Neural cell (in vitro differentiated cells): ENCODE data around the gene MTTP.

Experiments used
- CTCF ChIP-seq: fragments of 450-650 bp; IDR thresholded peaks from 2 replicates; pipeline ENCODE4 v1.5.1; 2014; ENCODE audit warnings: antibody characterized with exemption, mild to moderate bottlenecking, moderate library complexity; ENCODE audit not compliant: poor library complexity, severe bottlenecking
- EP300 ChIP-seq: fragments of 450-650 bp; conservative IDR thresholded peaks from 2 replicates; pipeline ENCODE4 v1.6.1; 2014; ENCODE audit warnings: antibody characterized with exemption, mild to moderate bottlenecking, moderate library complexity; ENCODE audit not compliant: poor library complexity, severe bottlenecking
- MXI1 ChIP-seq: fragments of 450-650 bp; conservative IDR thresholded peaks from 2 replicates; pipeline ENCODE4 v1.6.1; 2014; ENCODE audit warnings: antibody characterized with exemption, mild to moderate bottlenecking; ENCODE audit not compliant: poor library complexity, severe bottlenecking
- RAD21 ChIP-seq: fragments of 450-650 bp; conservative IDR thresholded peaks from 2 replicates; pipeline ENCODE4 v1.6.1; 2014; ENCODE audit warnings: antibody characterized with exemption, mild to moderate bottlenecking, moderate library complexity
- REST ChIP-seq: IDR thresholded peaks from 2 replicates; pipeline ENCODE4 v1.6.1; 2012; ENCODE audit warnings: borderline replicate concordance

DNA sequence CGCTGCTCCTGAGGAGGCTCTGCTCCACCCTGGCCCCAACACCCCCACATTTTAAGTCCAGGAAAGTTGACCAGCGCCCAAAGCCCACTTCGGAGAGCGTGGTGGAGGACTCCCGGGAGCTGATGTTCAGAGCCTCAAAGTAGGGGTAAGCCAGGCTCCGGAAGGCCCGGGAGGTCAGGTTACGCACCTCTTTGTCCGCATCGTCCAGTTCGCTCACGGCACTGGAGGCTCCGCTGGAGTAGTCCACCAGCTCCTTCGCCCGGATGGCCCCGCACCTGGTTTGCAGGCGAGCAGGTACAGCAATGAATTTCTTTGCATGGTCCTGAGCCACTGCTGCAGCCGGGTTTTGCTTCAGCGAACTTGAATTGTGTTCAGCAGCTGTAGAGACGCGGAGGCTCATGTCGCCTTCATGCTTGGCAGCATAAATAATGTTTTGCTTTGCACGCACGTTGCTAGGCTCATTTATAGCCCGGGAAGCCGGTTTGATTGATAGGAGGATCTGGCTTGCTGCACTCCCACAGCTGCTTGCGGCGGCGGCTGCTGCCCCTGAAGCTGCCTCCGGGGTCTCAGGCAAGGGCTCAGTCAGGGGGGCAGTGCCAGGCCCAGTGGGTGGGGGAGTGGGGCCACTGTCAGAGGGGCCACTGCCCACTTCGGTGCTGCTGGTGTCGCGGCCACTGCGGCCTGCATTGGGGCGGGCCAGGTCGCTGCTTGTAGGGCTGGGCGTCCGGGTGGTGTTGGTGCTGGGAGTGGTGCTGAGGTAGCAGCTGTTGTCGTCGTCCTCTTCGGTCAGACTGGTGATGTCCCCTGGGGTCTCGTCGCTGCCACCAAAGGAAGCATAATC, 78.2 kb downstream of the MTTP start:
- TF ChIP-seq MXI1 = no peak
- TF ChIP-seq CTCF = no peak
- no peak for TF ChIP-seq REST
- no peak for TF ChIP-seq RAD21
- no peak for TF ChIP-seq EP300
